WTC11 (cell line): ENCODE measurements around the gene HECTD3.

Source experiments
- CBFB ChIP-seq: sonication (generic); formaldehyde crosslinking; IDR thresholded peaks from 2 replicates; pipeline ENCODE4 v1.8.1; 2022; ENCODE audit warnings: mild to moderate bottlenecking, low read depth, missing genetic modification reagents
- CTCF ChIP-seq: fragments of 200-600 bp; IDR thresholded peaks from 2 replicates; pipeline ENCODE4 v1.8.0; 2022; ENCODE audit warnings: antibody characterized with exemption
- FOXP4 ChIP-seq: sonication (generic); formaldehyde crosslinking; IDR thresholded peaks from 2 replicates; pipeline ENCODE4 v1.8.0; 2022; ENCODE audit warnings: mild to moderate bottlenecking, missing genetic modification reagents
- GABPB1 ChIP-seq: sonication (generic); formaldehyde crosslinking; IDR thresholded peaks from 2 replicates; pipeline ENCODE4 v1.8.1; 2023; ENCODE audit warnings: mild to moderate bottlenecking, missing genetic modification reagents
- HMGXB4 ChIP-seq: sonication (generic); formaldehyde crosslinking; IDR thresholded peaks from 2 replicates; pipeline ENCODE4 v1.8.1; 2023; ENCODE audit warnings: mild to moderate bottlenecking, moderate library complexity, missing genetic modification reagents
- IRF1 ChIP-seq: sonication (generic); formaldehyde crosslinking; IDR thresholded peaks from 2 replicates; pipeline ENCODE4 v1.8.0; 2023; ENCODE audit warnings: missing genetic modification reagents
- JUN ChIP-seq: sonication (generic); formaldehyde crosslinking; IDR thresholded peaks from 2 replicates; pipeline ENCODE4 v1.8.0; 2023; ENCODE audit warnings: mild to moderate bottlenecking, missing genetic modification reagents
- KAT7 ChIP-seq: sonication (generic); formaldehyde crosslinking; IDR thresholded peaks from 2 replicates; pipeline ENCODE4 v1.8.1; 2023; ENCODE audit warnings: missing genetic modification reagents, mild to moderate bottlenecking, borderline replicate concordance
- MAX ChIP-seq: sonication (generic); formaldehyde crosslinking; IDR thresholded peaks from 2 replicates; pipeline ENCODE4 v1.8.0; 2022; ENCODE audit warnings: mild to moderate bottlenecking, missing genetic modification reagents
- NFYB ChIP-seq: sonication (generic); formaldehyde crosslinking; conservative IDR thresholded peaks from 2 replicates; pipeline ENCODE4 v1.8.0; 2022; ENCODE audit warnings: low read depth, missing genetic modification reagents
- PREB ChIP-seq: sonication (generic); formaldehyde crosslinking; IDR thresholded peaks from 2 replicates; pipeline ENCODE4 v1.8.1; 2022; ENCODE audit warnings: mild to moderate bottlenecking, missing genetic modification reagents, moderate library complexity, borderline replicate concordance
- SP1 ChIP-seq: sonication (generic); formaldehyde crosslinking; conservative IDR thresholded peaks from 2 replicates; pipeline ENCODE4 v1.8.1; 2022; ENCODE audit warnings: missing genetic modification reagents
- USF2 ChIP-seq: sonication (generic); formaldehyde crosslinking; IDR thresholded peaks from 2 replicates; pipeline ENCODE4 v1.8.1; 2023; ENCODE audit warnings: mild to moderate bottlenecking, missing genetic modification reagents, moderate library complexity

- TF ChIP-seq IRF1, result no peak
- TF ChIP-seq CTCF, result no peak
- no peak for TF ChIP-seq PREB (CRISPR knock-in tag)
- TF ChIP-seq CBFB (CRISPR knock-in tag), result no peak
- no peak for TF ChIP-seq MAX (CRISPR knock-in tag)
- TF ChIP-seq GABPB1 (CRISPR knock-in tag), result no peak
- TF ChIP-seq HMGXB4 (CRISPR knock-in tag), result no peak
- TF ChIP-seq SP1 (CRISPR knock-in tag), result no peak
- no peak for TF ChIP-seq KAT7
- TF ChIP-seq USF2 (CRISPR knock-in tag), result no peak
- TF ChIP-seq FOXP4 (CRISPR knock-in tag), result no peak
- TF ChIP-seq NFYB (CRISPR knock-in tag), result no peak
- no peak for TF ChIP-seq JUN (CRISPR knock-in tag)
Measured at GRCh38 chr1:45032837-45033236, 21.7 kb upstream of the HECTD3 start.
